ENCODE data around the gene UAP1L1.

UAP1L1 gene

GRCh38 chr9:137042751-137043727 is 34.3 kb upstream of the UAP1L1 start:
- DNase-seq (ENCODE audit: low read depth): no peak
- TF ChIP-seq, protein P1, sequence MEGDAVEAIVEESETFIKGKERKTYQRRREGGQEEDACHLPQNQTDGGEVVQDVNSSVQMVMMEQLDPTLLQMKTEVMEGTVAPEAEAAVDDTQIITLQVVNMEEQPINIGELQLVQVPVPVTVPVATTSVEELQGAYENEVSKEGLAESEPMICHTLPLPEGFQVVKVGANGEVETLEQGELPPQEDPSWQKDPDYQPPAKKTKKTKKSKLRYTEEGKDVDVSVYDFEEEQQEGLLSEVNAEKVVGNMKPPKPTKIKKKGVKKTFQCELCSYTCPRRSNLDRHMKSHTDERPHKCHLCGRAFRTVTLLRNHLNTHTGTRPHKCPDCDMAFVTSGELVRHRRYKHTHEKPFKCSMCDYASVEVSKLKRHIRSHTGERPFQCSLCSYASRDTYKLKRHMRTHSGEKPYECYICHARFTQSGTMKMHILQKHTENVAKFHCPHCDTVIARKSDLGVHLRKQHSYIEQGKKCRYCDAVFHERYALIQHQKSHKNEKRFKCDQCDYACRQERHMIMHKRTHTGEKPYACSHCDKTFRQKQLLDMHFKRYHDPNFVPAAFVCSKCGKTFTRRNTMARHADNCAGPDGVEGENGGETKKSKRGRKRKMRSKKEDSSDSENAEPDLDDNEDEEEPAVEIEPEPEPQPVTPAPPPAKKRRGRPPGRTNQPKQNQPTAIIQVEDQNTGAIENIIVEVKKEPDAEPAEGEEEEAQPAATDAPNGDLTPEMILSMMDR (IDR thresholded peaks at IDR 0.05; ENCODE audit: insufficient read depth, low read depth, low read length, missing control alignments): no peak
- H3K4me3 ChIP-seq (ENCODE audit: low read length): no peak overlapping the region

- H3K4me3 ChIP-seq (ENCODE audit: low read length): no peak overlapping the region
- no peak for DNase-seq (ENCODE audit: low read depth)
- TF ChIP-seq, protein P1 (IDR thresholded peaks at IDR 0.05; ENCODE audit: insufficient read depth, low read depth, low read length, missing control alignments): no peak
Observed at GRCh38 chr9:137044037-137044436, 33.3 kb upstream of the UAP1L1 start.

GRCh38 chr9:137044502-137045177 is 32.7 kb upstream of the UAP1L1 start:
- TF ChIP-seq, protein P1 (IDR thresholded peaks at IDR 0.05; ENCODE audit: insufficient read depth, low read depth, low read length, missing control alignments): no peak
- peak; percentile 28 for DNase-seq (ENCODE audit: low read depth)
- peak overlapping the region; percentile 43 for H3K4me3 ChIP-seq (ENCODE audit: low read length)

DNA sequence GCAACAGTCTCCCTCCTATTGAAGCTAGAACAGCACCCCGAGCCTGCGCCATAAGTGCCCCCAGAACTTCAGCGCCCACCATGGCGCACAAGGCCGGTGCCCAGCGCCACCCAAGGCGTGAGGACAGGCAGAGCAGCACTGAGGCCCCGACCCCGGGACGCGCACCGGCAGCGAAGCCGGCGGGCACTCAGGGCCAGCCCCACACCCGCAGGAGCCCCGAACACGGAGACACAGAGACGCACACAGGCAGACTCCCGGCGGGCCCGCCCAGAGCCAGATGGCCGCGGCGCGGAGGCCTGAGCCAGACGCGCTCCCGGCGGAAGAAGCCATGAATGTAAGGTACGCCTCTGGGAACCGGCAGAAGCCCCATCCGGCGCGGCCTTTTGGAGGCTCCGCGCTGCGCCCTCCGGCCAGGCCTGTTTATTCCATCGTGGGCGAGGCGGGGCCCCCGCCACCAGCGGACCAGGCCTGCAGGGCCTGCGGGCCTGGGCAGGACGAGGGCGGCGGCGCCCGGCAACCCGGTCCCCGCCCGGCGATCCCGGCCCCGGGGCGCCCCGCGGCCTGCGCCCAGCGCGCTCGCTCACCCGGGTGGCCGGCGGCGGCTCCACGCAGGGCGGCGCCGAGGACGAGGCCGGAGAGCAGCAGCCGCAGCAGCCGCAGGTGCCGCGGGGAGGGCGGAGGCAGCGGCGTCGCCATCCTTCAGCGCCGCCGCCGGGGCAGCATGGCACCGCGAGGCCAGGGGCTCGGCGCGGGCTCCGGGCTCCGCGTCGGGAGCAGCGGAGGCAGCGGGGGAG is 31.8 kb upstream of the UAP1L1 start:
- DNase-seq (ENCODE audit: low read depth): peak; percentile 46
- H3K4me3 ChIP-seq (ENCODE audit: low read length): peak overlapping the region; percentile 50
- TF ChIP-seq, protein P1 (IDR thresholded peaks at IDR 0.05; ENCODE audit: insufficient read depth, low read depth, low read length, missing control alignments): no peak

GRCh38 chr9:137046088-137046787 is 31.1 kb upstream of the UAP1L1 start, which contains the start of gene NPDC1:
NPDC1 (minus strand) TSS chr9:137046177; CDS start chr9:137045989, 188 bp downstream.
- TF ChIP-seq, protein P1 (IDR thresholded peaks at IDR 0.05; ENCODE audit: insufficient read depth, low read depth, low read length, missing control alignments): peak; percentile 76
- DNase-seq (ENCODE audit: low read depth): peak; percentile 81
- peak within 1 kb of the TSS; percentile 50 for H3K4me3 ChIP-seq (ENCODE audit: low read length)

Data from epithelial cell of esophagus (primary cell).